ENCODE measurements around the gene KCNAB1.

- TF ChIP-seq CTCF (conservative IDR thresholded peaks at IDR 0.05; ENCODE audit: low read depth, low read length): no peak
- TF ChIP-seq EZH2 (IDR thresholded peaks at IDR 0.05; ENCODE audit: low read length, unreplicated experiment): no peak
These were observed 195.7 kb downstream of the KCNAB1 start for GRCh38 chr3:156316076-156316475.

Data from PC-3 (cell line).